DND-41 (cell line): ENCODE measurements around the gene SRRT.

Source experiments
- ATAC-seq: fragments of 200-7000 bp; cut with Tn5 transposase; 3 replicates; pipeline ENCODE4 v1.9.1; 2021; ENCODE audit warnings: low read depth; ENCODE audit not compliant: insufficient read depth
- DNase-seq: peaks from one replicate; pipeline ENCODE4 v3.0.0-alpha.2; 2020
- H2AFZ ChIP-seq: 2 replicates; pipeline ENCODE4 v1.6.0; 2012; ENCODE audit warnings: low read depth, low read length
- H3K27ac ChIP-seq: 2 replicates; pipeline ENCODE4 v1.5.1; 2012; ENCODE audit warnings: low read length, inconsistent platforms
- H3K27me3 ChIP-seq: fragments of 200-600 bp; sonication (generic); 2 replicates; pipeline ENCODE4 v1.6.0; 2012; ENCODE audit warnings: low read length, mild to moderate bottlenecking, inconsistent platforms; ENCODE audit not compliant: insufficient read depth, poor library complexity
- H3K36me3 ChIP-seq: 2 replicates; pipeline ENCODE4 v1.5.1; 2012; ENCODE audit warnings: low read length, inconsistent platforms; ENCODE audit not compliant: insufficient read depth
- H3K4me1 ChIP-seq: 2 replicates; pipeline ENCODE4 v1.5.1; 2012; ENCODE audit warnings: mild to moderate bottlenecking, low read length; ENCODE audit not compliant: insufficient read depth
- H3K4me2 ChIP-seq: 2 replicates; pipeline ENCODE4 v1.6.0; 2012; ENCODE audit warnings: mild to moderate bottlenecking, moderate library complexity, low read length, inconsistent platforms; ENCODE audit not compliant: insufficient read depth
- H3K4me3 ChIP-seq, 2 experiments: fragments of 200-600 bp in 1 of 2; shearing (Covaris generic) in 1 of 2; 2 replicates each; pipeline ENCODE4 v1.5.1; 2012 to 2016; ENCODE audit warnings: inconsistent platforms in 2 of 2, low read length in 2 of 2, mild to moderate bottlenecking in 2 of 2, low read depth in 1 of 2, moderate library complexity in 1 of 2
- H3K79me2 ChIP-seq: 2 replicates; pipeline ENCODE4 v1.6.0; 2012; ENCODE audit warnings: low read length, inconsistent platforms; ENCODE audit not compliant: insufficient read depth
- H3K9ac ChIP-seq: 2 replicates; pipeline ENCODE4 v1.6.0; 2012; ENCODE audit warnings: low read depth, mild to moderate bottlenecking, inconsistent platforms, low read length, moderate library complexity
- H3K9me3 ChIP-seq: 2 replicates; pipeline ENCODE4 v1.5.1; 2012; ENCODE audit warnings: low read length, moderate library complexity, mild to moderate bottlenecking, inconsistent platforms; ENCODE audit not compliant: insufficient read depth, severe bottlenecking
- H4K20me1 ChIP-seq: 2 replicates; pipeline ENCODE4 v1.6.0; 2012; ENCODE audit warnings: low read length; ENCODE audit not compliant: insufficient read depth
- EZH2 ChIP-seq: IDR thresholded peaks from 3 replicates; pipeline ENCODE4 v1.6.1; 2012; ENCODE audit warnings: borderline replicate concordance, low read depth, mild to moderate bottlenecking, moderate library complexity, low read length, inconsistent platforms; ENCODE audit not compliant: severe bottlenecking
- TF ChIP-seq, protein P1 (sequence below): IDR thresholded peaks from 2 replicates; pipeline ENCODE4 v1.5.1; 2012; ENCODE audit warnings: borderline replicate concordance, low read length, moderate library complexity, mild to moderate bottlenecking; ENCODE audit not compliant: poor library complexity, severe bottlenecking; ENCODE audit errors: extremely low read depth

Gene SRRT

DNA sequence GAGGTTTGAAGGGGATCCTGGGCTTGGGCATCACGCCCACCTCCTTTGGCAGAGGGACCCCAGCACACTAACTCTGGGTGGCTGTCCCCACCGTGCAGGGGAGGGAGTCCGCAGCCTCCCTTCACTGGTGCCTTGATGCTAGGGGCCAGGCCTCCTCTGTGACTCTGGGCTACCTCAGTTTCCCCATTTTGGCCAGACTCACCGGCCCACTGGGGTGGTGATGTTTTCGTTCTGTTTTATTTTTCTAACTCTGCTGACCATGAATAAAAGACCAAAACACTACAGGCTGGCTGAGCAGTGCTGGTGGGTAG lies 8.2 kb upstream of the SRRT start:
- Histone ChIP-seq H4K20me1 (no peaks in the 10 kb centered on the region), H2AFZ (peak overlapping the region; percentile 74), H3K79me2 (peaks cover 39% of the 10 kb centered on the region), H3K9ac (peak overlapping the region; percentile 99), H3K36me3 (peaks cover 41% of the 10 kb centered on the region), H3K4me2 (peak overlapping the region; percentile 89), H3K27ac (peak overlapping the region; percentile 96), H3K4me1 (peaks cover 26% of the 10 kb centered on the region), H3K27me3 (no peaks in the 10 kb centered on the region), H3K4me3 (peak overlapping the region; percentile 88 to 90; a peak in 3 of 4 replicates), H3K9me3 (no peaks in the 10 kb centered on the region)
- TF ChIP-seq, protein P1, sequence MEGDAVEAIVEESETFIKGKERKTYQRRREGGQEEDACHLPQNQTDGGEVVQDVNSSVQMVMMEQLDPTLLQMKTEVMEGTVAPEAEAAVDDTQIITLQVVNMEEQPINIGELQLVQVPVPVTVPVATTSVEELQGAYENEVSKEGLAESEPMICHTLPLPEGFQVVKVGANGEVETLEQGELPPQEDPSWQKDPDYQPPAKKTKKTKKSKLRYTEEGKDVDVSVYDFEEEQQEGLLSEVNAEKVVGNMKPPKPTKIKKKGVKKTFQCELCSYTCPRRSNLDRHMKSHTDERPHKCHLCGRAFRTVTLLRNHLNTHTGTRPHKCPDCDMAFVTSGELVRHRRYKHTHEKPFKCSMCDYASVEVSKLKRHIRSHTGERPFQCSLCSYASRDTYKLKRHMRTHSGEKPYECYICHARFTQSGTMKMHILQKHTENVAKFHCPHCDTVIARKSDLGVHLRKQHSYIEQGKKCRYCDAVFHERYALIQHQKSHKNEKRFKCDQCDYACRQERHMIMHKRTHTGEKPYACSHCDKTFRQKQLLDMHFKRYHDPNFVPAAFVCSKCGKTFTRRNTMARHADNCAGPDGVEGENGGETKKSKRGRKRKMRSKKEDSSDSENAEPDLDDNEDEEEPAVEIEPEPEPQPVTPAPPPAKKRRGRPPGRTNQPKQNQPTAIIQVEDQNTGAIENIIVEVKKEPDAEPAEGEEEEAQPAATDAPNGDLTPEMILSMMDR, result no peak
- ATAC-seq, result peak; percentile 20
- no peak for DNase-seq

DNA sequence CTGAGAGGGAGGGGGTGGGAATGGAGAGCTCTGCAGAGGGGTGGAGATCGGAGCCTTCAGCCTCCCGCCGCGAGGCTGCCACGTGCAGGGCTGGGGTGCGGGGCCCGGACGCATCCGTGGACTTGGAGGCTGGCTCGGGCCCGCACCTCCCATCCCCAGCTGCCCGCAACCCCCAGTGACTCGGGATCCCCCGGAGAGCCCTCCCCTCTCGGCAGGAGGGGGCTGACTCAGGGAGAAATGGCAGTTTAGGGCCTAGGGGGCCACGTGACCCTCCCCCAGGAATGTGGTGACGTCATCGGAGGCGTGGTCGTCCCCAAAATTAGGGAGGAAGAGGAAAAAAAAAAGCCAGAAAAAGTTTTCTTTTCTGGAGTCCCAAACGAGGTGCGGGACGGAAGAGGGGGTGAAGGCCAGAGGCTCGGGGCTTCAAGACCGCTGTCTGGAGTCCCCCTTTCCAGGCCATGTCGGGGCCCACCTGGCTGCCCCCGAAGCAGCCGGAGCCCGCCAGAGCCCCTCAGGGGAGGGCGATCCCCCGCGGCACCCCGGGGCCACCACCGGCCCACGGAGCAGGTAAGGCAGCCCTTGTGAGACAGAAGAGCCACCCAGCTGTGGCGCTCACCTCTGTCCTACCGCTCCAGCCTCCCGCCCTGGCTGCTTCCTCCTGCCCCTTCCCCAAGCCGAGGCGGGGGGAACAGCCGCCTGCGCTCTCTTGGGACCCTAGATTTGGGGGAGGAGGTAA lies 7.7 kb upstream of the SRRT start, which contains the start of gene TRIP6:
TSS of gene TRIP6 (plus strand) at position 348 of the 736 bp plus-strand sequence. CDS start at position 459, 111 bp downstream.
- peaks cover 26% of the 10 kb centered on the region for H3K4me1 ChIP-seq
- peak within 1 kb of the TSS; percentile 88 to 90 for H3K4me3 ChIP-seq
- no peaks in the 10 kb centered on the region for H4K20me1 ChIP-seq
- H3K4me2 ChIP-seq, result peak within 1 kb of the TSS; percentile 89
- peaks cover 39% of the 10 kb centered on the region for H3K79me2 ChIP-seq
- peak within 1 kb of the TSS; percentile 96 for H3K27ac ChIP-seq
- H2AFZ ChIP-seq, result peak within 1 kb of the TSS; percentile 74
- H3K9ac ChIP-seq, result peak within 1 kb of the TSS; percentile 99
- H3K36me3 ChIP-seq, result peaks cover 46% of the 10 kb centered on the region
- DNase-seq (peak; percentile 88), ATAC-seq (peak; percentile 82)
- H3K27me3 ChIP-seq, result no peaks in the 10 kb centered on the region
- no peaks in the 10 kb centered on the region for H3K9me3 ChIP-seq
- no peak for TF ChIP-seq EZH2
- TF ChIP-seq, protein P1, result no peak

DNA sequence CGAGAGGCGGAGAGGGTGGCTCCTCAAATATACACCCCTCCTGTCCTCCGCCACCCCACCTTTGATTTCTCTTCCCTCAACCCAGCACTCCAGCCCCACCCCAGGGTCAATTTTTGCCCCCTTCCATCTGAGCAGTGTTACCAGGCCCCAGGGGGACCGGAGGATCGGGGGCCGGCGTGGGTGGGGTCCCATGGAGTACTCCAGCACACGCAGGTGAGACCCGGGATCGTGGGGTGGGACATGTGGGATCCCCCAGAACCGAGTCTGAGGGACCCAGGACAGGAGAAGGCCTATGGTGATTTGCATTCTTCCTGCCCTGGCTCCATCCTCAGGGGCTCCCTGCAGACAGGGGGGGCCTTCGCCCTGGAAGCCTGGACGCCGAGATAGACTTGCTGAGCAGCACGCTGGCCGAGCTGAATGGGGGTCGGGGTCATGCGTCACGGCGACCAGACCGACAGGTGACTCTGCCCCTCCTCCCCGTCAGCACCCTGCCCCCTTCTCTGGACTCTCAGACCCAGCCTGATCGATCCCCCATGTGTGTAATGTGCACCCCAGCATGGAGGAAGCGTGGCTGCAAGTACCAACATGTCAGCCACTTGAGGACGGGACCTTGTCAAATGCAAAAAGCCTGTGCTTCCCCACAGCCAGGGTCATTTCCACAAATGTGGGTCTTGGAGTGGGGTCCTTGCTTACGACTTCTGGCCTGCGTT lies 7.0 kb upstream of the SRRT start:
- Histone ChIP-seq H3K4me3 (peak overlapping the region; percentile 88 to 90), H3K4me2 (peak overlapping the region; percentile 89), H3K27me3 (no peaks in the 10 kb centered on the region), H3K9ac (peak overlapping the region; percentile 99), H4K20me1 (no peaks in the 10 kb centered on the region), H2AFZ (peak overlapping the region; percentile 74), H3K27ac (peak overlapping the region; percentile 96), H3K36me3 (peaks cover 50% of the 10 kb centered on the region), H3K79me2 (peaks cover 39% of the 10 kb centered on the region), H3K4me1 (peaks cover 26% of the 10 kb centered on the region), H3K9me3 (no peaks in the 10 kb centered on the region)
- no peak for DNase-seq
- ATAC-seq, result no peak; the same call in 1 of the 3 replicates
- TF ChIP-seq, protein P1, result no peak
- TF ChIP-seq EZH2, result no peak
